GM19043 (cell line): ENCODE data around the gene ZFHX2.

Source experiments
- ATAC-seq: cut with Tn5 transposase; IDR thresholded peaks from one replicate; pipeline ENCODE4 v1.9.1; 2021; ENCODE audit warnings: low read depth; ENCODE audit not compliant: unreplicated experiment

The ZFHX2 gene

DNA sequence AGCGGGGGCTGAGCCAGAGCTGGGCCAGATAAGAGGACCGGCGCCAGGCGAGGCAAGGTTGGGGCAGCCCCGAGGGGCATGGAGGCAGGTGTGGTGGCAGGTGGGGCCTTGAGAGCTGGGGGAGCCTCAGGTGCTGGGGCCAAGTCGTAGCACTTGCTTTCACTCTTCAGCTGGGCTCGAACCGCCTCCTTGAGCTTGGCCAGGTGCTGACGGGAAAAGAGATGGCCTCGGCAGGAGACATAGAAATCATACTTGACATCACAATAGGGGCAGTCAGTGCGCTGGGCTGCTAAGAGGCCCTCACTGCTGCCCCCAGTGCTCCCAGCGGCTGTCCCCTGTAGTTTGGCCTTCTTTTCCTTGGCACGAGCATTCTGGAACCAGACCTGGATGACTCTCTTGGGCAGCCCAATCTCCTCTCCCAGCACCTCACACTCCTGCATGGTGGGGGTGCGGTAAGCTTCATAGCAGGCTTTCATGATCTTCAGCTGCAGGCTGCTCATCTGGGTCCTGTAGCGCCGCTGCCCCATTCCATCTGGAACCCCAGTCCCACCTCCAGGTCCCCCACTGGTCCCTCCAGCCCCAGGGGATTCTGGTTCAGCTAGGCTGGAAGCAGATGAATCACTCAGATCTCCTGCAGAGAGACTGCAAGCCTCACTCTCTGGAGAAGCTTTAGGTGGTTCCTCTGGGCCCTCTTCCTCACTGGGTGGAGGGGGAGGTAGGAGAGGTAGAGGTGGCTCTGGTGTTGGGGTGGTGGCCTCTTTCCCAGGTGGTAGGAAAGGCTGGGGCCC lies 28.1 kb downstream of the ZFHX2 start:
- ATAC-seq = no peak

DNA sequence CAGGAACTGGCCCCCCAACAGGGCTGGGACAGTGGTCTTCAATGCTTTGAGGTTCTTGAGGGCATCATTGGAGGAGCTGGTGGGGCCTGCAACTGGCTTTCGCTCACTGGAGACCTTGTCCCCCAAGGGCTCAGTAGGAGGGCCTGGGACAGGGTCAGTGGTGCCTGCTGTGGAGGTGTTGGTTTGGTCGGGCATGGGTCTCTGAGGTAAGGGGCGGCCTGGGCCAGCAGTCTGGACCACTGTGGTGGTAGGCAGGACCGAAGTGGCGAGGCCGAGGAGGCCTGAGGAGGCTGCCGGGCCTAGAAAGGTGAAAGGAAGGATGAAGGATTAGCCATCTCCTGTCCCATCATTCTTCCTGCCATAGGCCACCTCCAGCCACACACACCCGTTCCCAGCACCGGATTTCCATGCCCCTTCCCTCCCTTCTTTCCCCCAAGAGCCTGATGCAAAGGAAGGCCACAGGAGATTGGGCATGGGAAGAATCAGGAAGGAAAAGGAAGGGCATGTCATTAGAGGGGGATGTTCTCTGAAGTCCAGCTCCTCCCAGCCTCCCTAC lies 28.8 kb downstream of the ZFHX2 start:
- ATAC-seq = no peak

DNA sequence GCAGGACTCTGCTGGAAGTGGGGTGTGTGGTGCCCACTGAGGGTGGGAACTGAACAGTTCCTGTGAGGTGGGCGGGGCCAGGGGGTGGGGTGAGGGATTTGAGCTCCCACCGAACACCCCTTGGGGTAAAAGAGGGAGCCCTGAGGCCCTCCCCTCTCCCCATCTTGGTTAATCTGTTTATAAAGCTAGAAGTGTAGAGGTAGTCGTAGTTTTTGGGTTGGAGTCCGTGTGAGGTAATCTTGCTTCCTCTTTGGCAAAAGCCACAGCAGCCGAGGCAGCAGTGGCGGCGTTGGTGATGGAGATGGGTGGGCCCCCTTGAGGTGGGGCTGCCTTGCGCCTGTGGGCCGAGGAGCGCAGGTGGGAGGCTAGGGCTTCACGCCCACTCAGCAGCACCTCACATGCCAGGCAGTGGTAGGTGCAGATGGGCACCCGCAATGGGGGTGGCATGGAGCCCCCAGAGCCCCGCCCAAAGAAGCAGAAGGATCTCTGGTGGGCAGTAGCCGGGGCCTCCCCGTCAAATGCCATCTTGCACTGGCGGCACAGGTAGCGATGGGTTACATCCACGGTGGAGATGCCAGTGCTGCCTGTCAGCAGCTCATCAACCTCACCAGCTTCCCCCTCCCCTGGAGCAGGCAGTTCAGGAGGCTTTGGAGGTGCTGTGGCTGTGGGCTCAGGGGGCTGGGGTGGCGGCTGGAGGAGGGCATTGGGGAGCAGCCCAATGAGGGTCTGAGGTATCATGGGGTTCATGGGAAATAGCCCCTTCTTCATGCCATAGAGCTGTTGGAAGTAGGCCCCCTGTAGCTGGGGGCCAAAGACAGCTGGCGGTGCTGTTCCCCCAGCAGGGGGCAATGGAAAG lies 29.6 kb downstream of the ZFHX2 start:
- ATAC-seq = no peak

- ATAC-seq = no peak
Measured at GRCh38 chr14:23520899-23521533, 30.5 kb downstream of the ZFHX2 start.

DNA sequence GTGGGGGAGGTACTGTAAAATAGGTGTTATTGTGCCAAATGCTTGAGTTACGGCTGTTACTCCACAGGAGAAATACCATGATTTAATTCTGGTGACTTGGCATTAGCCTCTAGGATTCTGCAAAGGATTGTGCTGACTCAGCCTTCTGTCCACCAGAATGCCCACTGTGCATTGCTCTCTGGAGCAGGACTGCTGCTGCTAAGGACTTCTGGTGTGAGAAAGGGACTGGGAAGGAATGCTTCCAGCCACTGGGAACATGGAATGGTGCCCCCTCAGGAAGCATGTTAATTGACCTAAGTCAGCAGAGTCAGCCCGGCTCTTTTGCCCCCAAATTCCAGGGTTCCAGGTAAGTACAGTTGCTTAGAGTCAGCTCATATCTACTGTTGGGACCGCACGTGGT lies 32.9 kb downstream of the ZFHX2 start:
- no peak for ATAC-seq

DNA sequence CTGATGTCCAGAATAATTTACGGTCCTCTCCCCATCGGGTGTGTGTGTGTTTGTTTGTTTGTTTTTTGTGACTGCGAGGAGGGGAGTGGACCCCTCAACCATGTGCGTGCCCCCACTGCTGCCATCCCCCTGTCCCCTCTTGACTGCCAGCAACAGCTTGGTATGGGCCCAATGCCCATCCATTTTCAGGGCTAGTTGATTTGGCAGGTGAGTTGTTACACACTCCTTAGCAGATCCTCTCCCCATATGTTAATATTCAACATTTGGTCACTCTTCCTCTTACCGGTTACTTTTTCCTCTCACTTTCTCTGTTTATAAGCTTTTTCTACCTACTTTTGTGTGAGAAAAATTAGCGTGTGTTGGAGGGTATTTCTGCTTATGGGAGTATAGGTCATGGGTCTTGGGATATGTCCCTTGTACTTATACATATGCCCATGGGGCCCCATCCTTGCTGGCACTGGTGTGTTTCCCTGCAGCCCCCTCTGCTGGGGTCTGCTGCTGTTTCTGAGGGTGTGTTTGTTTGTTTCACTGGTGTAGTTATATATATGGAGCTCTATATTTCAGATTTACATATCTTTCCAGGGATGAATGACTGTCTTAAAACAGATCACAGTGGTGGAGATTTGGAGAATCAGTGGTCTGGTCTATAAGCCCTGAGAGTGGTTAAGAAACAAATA lies 33.8 kb downstream of the ZFHX2 start:
- no peak for ATAC-seq

- no peak for ATAC-seq
Measured at GRCh38 chr14:23514644-23514957, 37.0 kb downstream of the ZFHX2 start.

DNA sequence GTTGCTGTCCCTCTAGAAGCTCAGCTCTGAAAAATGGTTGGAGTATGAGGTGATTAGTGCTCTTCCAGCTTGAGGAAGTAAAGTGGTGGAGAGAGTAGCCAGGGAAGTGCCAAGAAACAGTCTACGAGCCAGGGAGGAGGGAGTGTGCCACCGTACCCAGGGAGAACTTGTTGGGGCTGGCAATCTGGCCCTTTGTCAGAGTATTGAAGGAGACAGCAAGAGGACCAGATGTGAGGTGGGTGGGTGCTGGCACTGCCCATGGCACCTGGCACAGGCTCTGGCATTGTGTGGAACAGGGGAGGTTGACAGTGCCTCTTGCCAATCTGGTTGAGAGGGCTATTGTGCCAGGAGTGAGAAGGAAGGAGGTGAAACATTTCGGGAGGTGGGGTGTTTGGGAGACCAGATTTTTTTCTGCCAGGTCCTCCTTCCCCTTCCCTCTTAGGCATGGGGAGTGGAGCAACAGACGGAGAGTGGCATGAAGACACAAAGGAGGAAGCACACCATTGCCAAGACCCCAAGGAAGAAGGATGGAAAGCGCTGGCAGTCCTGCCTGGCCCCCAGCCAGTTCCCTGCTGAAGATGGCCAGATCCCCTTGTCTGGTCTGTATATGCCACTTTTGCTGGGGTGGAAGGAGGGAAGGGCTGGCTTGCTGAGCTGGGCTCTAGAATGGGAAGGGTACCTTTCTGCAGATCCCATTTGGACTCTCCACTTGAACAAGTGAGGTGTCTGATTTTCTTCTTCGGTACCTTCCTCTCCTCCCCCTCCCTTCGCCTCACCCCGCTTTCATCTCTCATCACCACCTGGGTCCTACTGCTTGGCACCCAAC lies 37.5 kb downstream of the ZFHX2 start:
- no peak for ATAC-seq

DNA sequence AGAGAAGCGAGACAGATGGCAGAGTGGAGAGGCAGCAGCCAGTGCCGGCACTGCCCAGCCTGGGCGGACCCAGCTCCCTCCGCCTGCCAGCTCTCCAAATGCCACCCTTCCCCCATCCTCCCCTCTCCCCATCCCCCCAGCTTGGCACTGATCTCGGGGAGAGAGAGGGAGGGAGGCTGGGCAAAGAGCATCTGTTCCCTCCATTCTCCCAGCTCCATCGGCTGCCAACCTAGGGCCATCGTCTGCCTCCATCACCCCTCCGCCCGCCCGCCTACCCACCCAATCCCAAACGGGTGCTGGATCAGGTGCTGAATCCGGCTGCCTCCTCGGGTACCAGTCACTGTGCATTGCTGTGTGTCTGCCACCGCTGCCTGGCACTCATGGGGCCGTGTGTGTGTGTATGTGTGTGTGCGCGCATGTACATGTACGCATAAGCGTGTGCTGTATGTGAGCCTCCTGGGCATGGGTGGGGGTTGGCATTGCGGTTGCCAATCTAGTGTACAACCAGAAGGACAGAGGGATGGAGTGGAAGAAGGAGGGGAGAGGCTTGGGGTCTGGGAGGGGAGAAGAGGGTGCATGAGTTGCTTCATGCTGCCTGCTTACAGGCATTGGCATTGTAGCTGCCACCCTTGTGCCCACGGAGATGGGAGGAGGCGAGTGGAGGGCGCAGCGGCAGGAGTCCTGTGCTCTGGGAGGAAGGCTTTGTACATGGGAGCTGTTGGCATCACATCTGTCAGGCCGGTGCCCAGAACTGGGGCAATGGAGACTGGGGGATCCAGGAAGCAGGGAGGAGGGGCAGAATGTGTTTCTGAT lies 38.4 kb downstream of the ZFHX2 start:
- ATAC-seq = no peak

DNA sequence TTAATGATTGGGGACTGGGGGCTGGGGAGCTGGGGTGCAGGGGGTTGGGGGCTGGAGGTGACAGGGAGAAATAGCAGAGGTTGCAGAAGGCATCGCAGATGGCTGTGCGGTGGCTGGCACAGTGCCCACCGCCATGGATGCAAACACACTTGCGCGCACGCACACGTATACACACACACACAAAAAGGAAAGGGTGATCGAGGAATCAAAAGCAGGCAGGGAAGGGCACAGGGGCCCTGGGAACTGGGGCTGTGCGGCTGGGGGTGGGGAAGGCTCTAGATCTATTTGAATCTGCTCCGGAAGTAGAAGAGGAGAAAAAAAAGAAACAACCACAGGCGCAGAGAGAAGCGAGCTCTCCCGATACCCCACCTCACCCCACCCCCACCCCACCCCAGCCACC lies 39.4 kb downstream of the ZFHX2 start:
- no peak for ATAC-seq

DNA sequence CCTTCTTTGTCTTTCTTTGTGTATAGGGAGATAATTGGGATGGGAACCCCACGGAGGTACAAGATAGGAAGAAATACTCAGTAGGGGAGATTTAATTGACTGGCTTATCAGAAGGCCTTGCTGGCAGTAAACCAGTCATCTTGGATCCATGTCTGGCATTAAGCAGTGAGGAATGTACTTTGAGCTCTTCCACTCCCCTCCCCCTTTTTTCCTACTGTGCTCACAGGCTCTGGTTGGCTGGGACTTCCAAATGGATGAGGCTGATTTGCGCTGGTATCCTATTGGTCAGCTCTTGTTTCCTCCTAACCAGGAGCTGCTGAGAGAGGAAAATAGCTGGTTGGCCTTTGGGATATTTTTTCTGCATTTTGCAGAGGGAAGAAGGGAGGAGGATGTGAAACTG lies 57.3 kb downstream of the ZFHX2 start:
- no peak for ATAC-seq

DNA sequence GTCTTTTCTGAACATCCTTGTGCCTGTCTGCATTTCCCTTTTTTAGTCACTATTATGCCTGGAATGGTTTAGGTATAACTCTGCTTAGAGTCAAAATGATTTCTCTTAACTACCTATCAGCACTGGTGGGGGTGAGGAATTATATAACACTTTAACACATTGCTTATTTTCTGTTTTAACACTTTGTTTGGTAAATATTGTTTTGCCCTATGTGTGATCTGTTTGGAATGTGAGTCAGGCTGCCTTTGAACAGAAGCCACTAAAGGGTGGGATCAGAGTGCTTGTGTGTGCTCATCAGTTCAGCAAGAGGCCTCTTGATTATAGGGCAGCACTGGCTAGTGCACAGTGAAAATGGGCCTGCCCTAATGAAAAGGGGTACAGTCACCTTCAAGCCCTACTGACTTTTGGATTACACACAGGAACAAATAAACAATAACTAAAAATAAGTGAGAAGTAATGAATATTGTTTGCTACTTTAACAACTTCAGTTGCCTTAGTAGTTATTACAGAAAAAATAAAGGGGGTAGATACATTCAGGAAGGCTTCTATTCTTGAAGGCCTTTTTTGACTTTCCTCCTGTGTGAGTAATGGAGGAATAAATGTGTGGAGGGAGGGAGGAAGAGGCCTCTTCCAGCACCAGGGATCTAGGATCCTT lies 58.8 kb downstream of the ZFHX2 start:
- no peak for ATAC-seq

- no peak for ATAC-seq
Measured at GRCh38 chr14:23487216-23487615, 64.3 kb downstream of the ZFHX2 start.

DNA sequence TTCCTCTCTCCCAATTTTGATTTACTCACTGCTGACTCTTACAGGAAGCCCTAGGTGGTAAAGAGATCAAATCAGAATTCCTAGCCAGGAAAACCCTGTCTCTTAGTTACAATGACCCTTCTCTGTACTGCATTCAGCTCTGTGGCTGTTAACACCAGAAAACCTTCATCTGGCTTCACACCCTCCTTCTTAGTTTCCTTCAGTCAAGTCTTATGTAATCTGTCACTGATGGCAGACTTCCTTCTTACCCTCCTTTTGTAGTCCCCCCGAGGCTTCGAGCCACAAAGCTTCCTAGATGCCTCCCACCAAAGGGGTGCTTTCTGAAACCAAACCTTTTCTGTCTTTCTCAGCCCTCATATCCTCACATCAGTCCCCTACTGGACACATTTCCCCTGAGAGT lies 65.5 kb downstream of the ZFHX2 start:
- ATAC-seq = no peak

- no peak for ATAC-seq
Measured at GRCh38 chr14:23485326-23485725, 66.2 kb downstream of the ZFHX2 start.

DNA sequence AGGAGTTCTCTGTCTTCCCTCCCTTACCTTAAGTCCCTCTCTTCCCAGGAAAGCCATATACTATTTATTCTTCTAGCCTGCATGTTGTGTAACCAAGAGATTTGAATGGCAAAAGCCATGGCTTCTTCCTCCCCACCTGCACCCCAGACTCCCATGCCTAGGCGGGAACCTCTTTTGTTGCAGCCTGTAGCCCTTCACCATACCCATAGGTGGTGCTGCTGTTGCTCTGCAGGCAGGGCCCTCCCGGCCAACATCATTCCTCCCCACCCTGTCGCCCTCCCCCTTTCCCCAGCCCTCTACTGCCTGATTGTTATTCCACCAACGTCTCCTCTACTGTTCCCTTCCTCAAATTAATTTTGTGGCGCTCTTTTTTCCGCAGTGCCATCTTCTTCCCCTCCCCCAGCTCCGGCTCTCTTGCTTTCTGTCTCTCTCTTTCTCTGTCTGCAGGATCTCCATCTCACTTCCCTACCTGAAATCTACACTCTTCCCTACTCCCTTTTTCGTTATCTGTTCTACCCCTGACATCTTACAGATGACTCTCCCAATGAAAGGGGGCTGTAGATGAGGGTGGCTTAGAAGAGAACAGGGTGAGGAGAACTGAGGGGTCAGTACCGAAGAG lies 68.2 kb downstream of the ZFHX2 start:
- ATAC-seq = no peak

DNA sequence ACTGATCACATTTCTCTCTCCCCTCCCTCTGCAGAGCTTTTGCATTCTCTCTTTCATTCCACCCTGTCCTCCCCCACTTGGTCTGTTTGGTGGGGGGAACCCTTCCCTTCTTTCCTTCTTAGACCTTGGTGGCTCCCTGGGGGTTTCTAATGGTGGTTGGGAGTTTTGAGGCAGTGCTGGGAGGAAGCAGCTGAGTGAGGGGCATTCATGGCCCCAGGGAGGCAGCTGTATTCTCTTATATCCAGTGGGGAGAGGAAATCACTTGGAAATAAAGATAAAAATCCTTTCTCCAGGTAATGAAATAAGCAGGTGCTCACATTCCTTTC lies 68.8 kb downstream of the ZFHX2 start:
- ATAC-seq = no peak
